Small intestine (tissue), 7 donors: ENCODE results near the gene TICRR. TPM values are rescaled to one million over a fixed set of nuclear protein-coding genes. Genes with fewer than 3 reads are reported as not detected.

Experiments
- DNase-seq, 2 donors: peaks; one replicate each; pipeline versions ENCODE4 v3.0.0 to v3.0.0-alpha.2; 2013
- FAIRE-seq: peaks from 2 replicates; lab custom pipeline; 2012; peaks lifted over from hg19 to GRCh38; lab: Jason Lieb, UNC
- H3K27ac ChIP-seq, 3 donors: one replicate each; pipeline ENCODE4 v1.5.1; 2013; ENCODE audit warnings: low read length in 2 of 3, mild to moderate bottlenecking in 2 of 3, control low read depth in 1 of 3, inconsistent platforms in 1 of 3, low read depth in 1 of 3, moderate library complexity in 1 of 3
- H3K27me3 ChIP-seq, 3 donors: one replicate each; pipeline ENCODE4 v1.6.1; 2013; ENCODE audit warnings: low read length in 3 of 3, inconsistent platforms in 1 of 3; ENCODE audit not compliant: control insufficient read depth in 3 of 3, insufficient read depth in 3 of 3
- H3K36me3 ChIP-seq, 3 donors: one replicate each; pipeline ENCODE4 v1.6.1; 2013; ENCODE audit warnings: low read length in 3 of 3, inconsistent platforms in 1 of 3, low read depth in 1 of 3, mild to moderate bottlenecking in 1 of 3, moderate library complexity in 1 of 3; ENCODE audit not compliant: control insufficient read depth in 3 of 3, insufficient read depth in 2 of 3
- H3K4me1 ChIP-seq, 3 donors: one replicate each; pipeline ENCODE4 v1.6.1; 2013; ENCODE audit warnings: low read length in 2 of 3, inconsistent platforms in 1 of 3, low read depth in 1 of 3, mild to moderate bottlenecking in 1 of 3, moderate library complexity in 1 of 3; ENCODE audit not compliant: control insufficient read depth in 3 of 3, insufficient read depth in 2 of 3
- H3K4me3 ChIP-seq, 3 donors: one replicate each; pipeline ENCODE4 v1.5.1; 2013; ENCODE audit warnings: low read length in 3 of 3, control low read depth in 1 of 3, inconsistent platforms in 1 of 3, low read depth in 1 of 3, mild to moderate bottlenecking in 1 of 3, moderate library complexity in 1 of 3
- H3K9me3 ChIP-seq, 2 donors: one replicate each; pipeline ENCODE4 v1.6.1; 2013; ENCODE audit warnings: low read depth in 1 of 2, low read length in 1 of 2; ENCODE audit not compliant: control insufficient read depth in 2 of 2, insufficient read depth in 1 of 2
- WGBS, 3 donors: extraction: QIAGEN DNeasy Blood & Tissue Kit; methylation state at CpG; one replicate each; pipeline ENCODE4 v1.1.7; 2013; 5-methylcytosine and 5-hydroxymethylcytosine counted together
- polyA plus RNA-seq, 4 donors: library from polyadenylated mRNA; stranded (reverse) in 3 of 4; unstranded in 1 of 4; fragments of 200-250 nt in 3 of 4; fragments of 120-200 nt in 1 of 4; gene quantifications; one replicate each; pipeline versions ENCODE4 v1.2.1 to v1.2.3, GENCODE V29; 2013
- donor health status: healthy with polysubstance abuse.
- donor health status: control.
- donor health status: control.
- donor health status: Bipolar disorder and iron deficiency.
- donor health status: healthy.

TICRR gene
- polyA plus RNA-seq, 4 donors, result 0.22 to 4.1 (median 3.7) TPM; not detected in 1

GRCh38 chr15:89656116-89656815 lies 81.0 kb downstream of the TICRR start:
- WGBS, 3 donors, result 73 to 77% (median 77%) methylated on average over 7 of the region's 7 CpGs
- FAIRE-seq (no peak), DNase-seq (no peak)

GRCh38 chr15:89657686-89658200 lies 82.5 kb downstream of the TICRR start:
- 83 to 93% (median 89%) methylated on average over 5 of the region's 5 CpGs for WGBS, 3 donors
- no peak for FAIRE-seq
- H3K27me3 ChIP-seq, result peaks cover 0 to 36% (median 2%) of the 10 kb centered on the region in 3 donors
- no peak for DNase-seq
- no peak overlapping the region for H3K27ac ChIP-seq
- no peaks in the 10 kb centered on the region for H3K36me3 ChIP-seq
- H3K4me3 ChIP-seq, result no peak overlapping the region
- H3K9me3 ChIP-seq, result no peaks in the 10 kb centered on the region
- peaks cover 0 to 2% (median 0%) of the 10 kb centered on the region in 3 donors for H3K4me1 ChIP-seq

More at GRCh38 chr15:89656116-89656815, 81.0 kb downstream of the TICRR start:
- Histone ChIP-seq H3K9me3 (no peaks in the 10 kb centered on the region), H3K27ac (no peak overlapping the region), H3K4me3 (no peak overlapping the region), H3K4me1 (no peaks in the 10 kb centered on the region), H3K27me3 (peaks cover 0 to 36% (median 2%) of the 10 kb centered on the region in 3 donors), H3K36me3 (no peaks in the 10 kb centered on the region)

GRCh38 chr15:89659295-89659694 lies 84.0 kb downstream of the TICRR start:
- Histone ChIP-seq H3K27me3 (peaks cover 0 to 27% (median 0%) of the 10 kb centered on the region in 3 donors), H3K9me3 (no peaks in the 10 kb centered on the region), H3K36me3 (no peaks in the 10 kb centered on the region), H3K4me1 (peaks cover 0 to 8% (median 0%) of the 10 kb centered on the region in 3 donors), H3K27ac (no peak overlapping the region), H3K4me3 (no peak overlapping the region)
- WGBS, 3 donors, result 79 to 82% (median 79%) methylated on average over 2 of the region's 2 CpGs
- DNase-seq (no peak), FAIRE-seq (no peak)

GRCh38 chr15:89660556-89660955 lies 85.3 kb downstream of the TICRR start:
- FAIRE-seq, result no peak
- Histone ChIP-seq H3K4me3 (no peak overlapping the region), H3K4me1 (peaks cover 0 to 12% (median 0%) of the 10 kb centered on the region in 3 donors), H3K27me3 (peaks cover 0 to 16% (median 0%) of the 10 kb centered on the region in 3 donors), H3K36me3 (no peaks in the 10 kb centered on the region), H3K9me3 (no peaks in the 10 kb centered on the region), H3K27ac (no peak overlapping the region)
- no peak for DNase-seq
- 82 to 95% (median 85%) methylated on average over 2 of the region's 2 CpGs for WGBS, 3 donors

- H3K27me3 ChIP-seq, result peaks cover 0 to 6% (median 0%) of the 10 kb centered on the region in 3 donors
- H3K27ac ChIP-seq, result peak overlapping the region in 2 of 3 donors; percentile 22 to 52
- no peak overlapping the region for H3K4me3 ChIP-seq
- H3K4me1 ChIP-seq, result peaks cover 0 to 19% (median 0%) of the 10 kb centered on the region in 3 donors
- no peaks in the 10 kb centered on the region for H3K9me3 ChIP-seq
- FAIRE-seq (no peak), DNase-seq (peak in 1 of 2 donors; percentile 35)
- no peaks in the 10 kb centered on the region for H3K36me3 ChIP-seq
- WGBS, 3 donors, result 55 to 84% (median 59%) methylated on average over 11 of the region's 11 CpGs
These were observed 87.8 kb downstream of the TICRR start for GRCh38 chr15:89662893-89663626.

GRCh38 chr15:89664441-89665350 lies 89.4 kb downstream of the TICRR start:
- FAIRE-seq, result no peak
- no peak for DNase-seq
- 80 to 86% (median 83%) methylated on average over 13 of the region's 13 CpGs for WGBS, 3 donors
- no peaks in the 10 kb centered on the region for H3K9me3 ChIP-seq
- H3K4me1 ChIP-seq, result peaks cover 0 to 19% (median 0%) of the 10 kb centered on the region in 3 donors
- peak overlapping the region in 2 of 3 donors; percentile 42 to 55 for H3K4me3 ChIP-seq
- peaks cover 0 to 6% (median 0%) of the 10 kb centered on the region in 3 donors for H3K27me3 ChIP-seq
- no peaks in the 10 kb centered on the region for H3K36me3 ChIP-seq
- peak overlapping the region in 1 of 3 donors; percentile 70 for H3K27ac ChIP-seq

- Histone ChIP-seq H3K4me1 (peaks cover 0 to 19% (median 0%) of the 10 kb centered on the region in 3 donors), H3K36me3 (no peaks in the 10 kb centered on the region), H3K4me3 (peak overlapping the region in 2 of 3 donors; percentile 42 to 55), H3K27me3 (peaks cover 0 to 2% (median 0%) of the 10 kb centered on the region in 3 donors), H3K27ac (peak overlapping the region; percentile 34 to 70 (median 68)), H3K9me3 (no peaks in the 10 kb centered on the region)
- 1 to 3% (median 2%) methylated on average over 54 to 72 of the region's 72 CpGs for WGBS, 3 donors
- peak; percentile 46 to 76 for DNase-seq
- FAIRE-seq, result no peak
These were observed 90.3 kb downstream of the TICRR start for GRCh38 chr15:89665449-89666181.
